Vagina (tissue), 2 donors: ENCODE results near the gene GRID2IP.

Source experiments
- POLR2AphosphoS5 ChIP-seq, 2 donors: sonication (generic); formaldehyde crosslinking; IDR thresholded peaks; one replicate each; pipeline ENCODE4 v1.9.0; 2017; ENCODE audit warnings: antibody characterized with exemption in 2 of 2, mild to moderate bottlenecking in 2 of 2, low read depth in 1 of 2; ENCODE audit not compliant: insufficient read depth in 1 of 2
- TF ChIP-seq, protein P1 (sequence below), 3 experiments: fragments of 450-650 bp in 2 of 3; fragments of 200-600 bp in 1 of 3; sonication (generic) in 1 of 3; IDR thresholded peaks; one replicate each; pipeline ENCODE4 v1.5.1; 2017 to 2019; ENCODE audit warnings: antibody characterized with exemption in 3 of 3, mild to moderate bottlenecking in 2 of 3, moderate library complexity in 2 of 3

DNA sequence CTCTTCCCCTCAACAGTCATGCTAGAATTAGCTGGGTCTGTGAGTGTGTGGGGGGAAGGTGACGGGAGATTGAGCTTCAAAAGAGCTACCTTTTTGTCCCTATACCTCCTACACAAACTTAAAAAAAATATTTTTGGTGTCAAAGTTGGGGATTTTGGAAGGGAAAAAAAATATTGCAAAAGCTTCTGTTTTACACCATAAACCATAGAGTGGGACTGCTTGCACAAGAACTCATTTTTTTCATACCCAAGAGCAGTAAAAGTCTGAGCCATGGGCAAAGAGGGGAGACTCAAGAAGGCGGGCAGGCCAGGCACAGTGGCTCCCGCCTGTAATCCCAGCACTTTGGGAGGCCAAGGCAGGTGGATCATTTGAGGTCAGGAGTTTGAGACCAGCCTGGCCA, 16.6 kb upstream of the GRID2IP start:
- TF ChIP-seq, protein P1, sequence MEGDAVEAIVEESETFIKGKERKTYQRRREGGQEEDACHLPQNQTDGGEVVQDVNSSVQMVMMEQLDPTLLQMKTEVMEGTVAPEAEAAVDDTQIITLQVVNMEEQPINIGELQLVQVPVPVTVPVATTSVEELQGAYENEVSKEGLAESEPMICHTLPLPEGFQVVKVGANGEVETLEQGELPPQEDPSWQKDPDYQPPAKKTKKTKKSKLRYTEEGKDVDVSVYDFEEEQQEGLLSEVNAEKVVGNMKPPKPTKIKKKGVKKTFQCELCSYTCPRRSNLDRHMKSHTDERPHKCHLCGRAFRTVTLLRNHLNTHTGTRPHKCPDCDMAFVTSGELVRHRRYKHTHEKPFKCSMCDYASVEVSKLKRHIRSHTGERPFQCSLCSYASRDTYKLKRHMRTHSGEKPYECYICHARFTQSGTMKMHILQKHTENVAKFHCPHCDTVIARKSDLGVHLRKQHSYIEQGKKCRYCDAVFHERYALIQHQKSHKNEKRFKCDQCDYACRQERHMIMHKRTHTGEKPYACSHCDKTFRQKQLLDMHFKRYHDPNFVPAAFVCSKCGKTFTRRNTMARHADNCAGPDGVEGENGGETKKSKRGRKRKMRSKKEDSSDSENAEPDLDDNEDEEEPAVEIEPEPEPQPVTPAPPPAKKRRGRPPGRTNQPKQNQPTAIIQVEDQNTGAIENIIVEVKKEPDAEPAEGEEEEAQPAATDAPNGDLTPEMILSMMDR (IDR thresholded peaks at IDR 0.05) = no peak
- no peak for TF ChIP-seq POLR2AphosphoS5 (IDR thresholded peaks at IDR 0.05; ENCODE audit: insufficient read depth in 1 of 2, low read depth in 1 of 2)
